HG03439 (cell line): ENCODE measurements around the gene SLC9C1.

Experiments used
- ATAC-seq: cut with Tn5 transposase; IDR thresholded peaks from one replicate; pipeline ENCODE4 v1.9.1; 2021; ENCODE audit warnings: mild to moderate bottlenecking, moderate library complexity; ENCODE audit not compliant: unreplicated experiment

The SLC9C1 gene

GRCh38 chr3:112132975-112133448 lies 161.0 kb downstream of the SLC9C1 start, which contains the start of gene GCSAM:
Gene GCSAM, minus strand, starts transcription at chr3:112133248. Its CDS starts 128 bp downstream, at chr3:112133120.
- peak; percentile 66 for ATAC-seq

- no peak for ATAC-seq
These were observed 161.5 kb downstream of the SLC9C1 start for GRCh38 chr3:112132554-112132953.

DNA sequence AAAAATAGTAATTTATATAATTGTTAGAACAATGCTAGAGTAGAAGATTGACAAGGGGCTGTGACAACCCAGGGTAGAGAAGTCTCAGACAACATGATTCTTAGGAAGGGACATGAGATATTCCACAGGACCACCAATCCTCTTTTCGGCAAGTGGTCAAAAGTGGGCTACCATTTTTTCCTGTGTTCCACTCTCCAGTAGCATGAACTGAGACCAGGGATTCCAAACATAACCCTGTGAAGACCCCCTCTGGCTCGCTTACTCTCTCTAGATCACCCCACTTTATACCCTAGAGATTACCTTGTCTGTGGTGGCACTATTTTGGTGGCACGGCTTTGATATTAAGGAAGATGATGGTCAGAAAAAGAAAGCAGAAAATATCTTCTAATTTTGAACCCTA lies 161.9 kb downstream of the SLC9C1 start:
- ATAC-seq = no peak

GRCh38 chr3:112131111-112131510 lies 162.9 kb downstream of the SLC9C1 start:
- ATAC-seq = no peak

GRCh38 chr3:112130638-112130993 lies 163.4 kb downstream of the SLC9C1 start:
- no peak for ATAC-seq

- ATAC-seq = no peak
These were observed 163.9 kb downstream of the SLC9C1 start for GRCh38 chr3:112129925-112130637.

- no peak for ATAC-seq
These were observed 164.9 kb downstream of the SLC9C1 start for GRCh38 chr3:112128843-112129727.

DNA sequence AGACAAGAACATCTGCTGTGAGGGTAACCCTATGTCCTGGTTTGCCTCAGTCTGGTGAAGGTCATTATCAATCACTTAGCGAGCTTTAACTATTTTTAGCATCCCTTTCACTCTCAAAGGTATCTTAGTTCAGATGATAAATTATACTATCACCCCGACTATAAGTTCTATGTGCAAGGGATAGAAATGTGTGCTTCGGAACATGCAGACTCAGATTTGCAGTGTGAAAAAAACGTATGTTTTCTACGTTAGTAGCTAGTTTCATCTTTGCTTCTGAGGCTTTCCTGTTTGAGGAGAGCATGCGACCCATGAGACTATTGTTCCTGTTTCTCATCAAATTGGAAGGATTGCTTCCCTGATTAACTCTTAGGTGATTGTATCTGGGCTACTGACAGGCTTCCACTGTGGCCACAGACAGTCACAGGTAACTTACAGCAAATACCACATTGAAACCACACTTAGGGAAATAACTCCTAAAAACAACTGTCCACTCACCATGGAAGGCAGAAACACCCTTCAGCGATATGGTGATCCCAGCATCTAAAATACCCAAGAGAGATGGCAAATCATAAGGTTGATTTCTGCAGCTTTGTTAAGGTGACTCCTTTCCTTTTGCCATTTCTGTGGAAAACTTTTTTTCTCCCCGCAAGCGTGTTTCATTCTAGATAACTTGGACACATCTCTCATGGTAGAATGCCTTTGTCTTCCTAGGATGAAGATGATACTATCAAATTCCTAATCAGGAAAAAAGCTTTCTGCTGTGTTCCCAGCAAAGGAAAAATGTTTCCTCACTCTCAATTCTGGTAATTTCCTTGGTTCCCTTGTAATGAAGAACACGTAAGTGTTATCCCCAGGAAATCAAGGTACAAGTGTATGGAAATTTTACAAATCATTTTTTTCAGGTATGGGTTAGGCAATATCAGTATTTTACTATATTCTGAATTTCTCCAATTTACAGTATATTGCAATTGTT lies 166.2 kb downstream of the SLC9C1 start:
- ATAC-seq = no peak

GRCh38 chr3:112126511-112126911 lies 167.5 kb downstream of the SLC9C1 start:
- ATAC-seq = no peak

DNA sequence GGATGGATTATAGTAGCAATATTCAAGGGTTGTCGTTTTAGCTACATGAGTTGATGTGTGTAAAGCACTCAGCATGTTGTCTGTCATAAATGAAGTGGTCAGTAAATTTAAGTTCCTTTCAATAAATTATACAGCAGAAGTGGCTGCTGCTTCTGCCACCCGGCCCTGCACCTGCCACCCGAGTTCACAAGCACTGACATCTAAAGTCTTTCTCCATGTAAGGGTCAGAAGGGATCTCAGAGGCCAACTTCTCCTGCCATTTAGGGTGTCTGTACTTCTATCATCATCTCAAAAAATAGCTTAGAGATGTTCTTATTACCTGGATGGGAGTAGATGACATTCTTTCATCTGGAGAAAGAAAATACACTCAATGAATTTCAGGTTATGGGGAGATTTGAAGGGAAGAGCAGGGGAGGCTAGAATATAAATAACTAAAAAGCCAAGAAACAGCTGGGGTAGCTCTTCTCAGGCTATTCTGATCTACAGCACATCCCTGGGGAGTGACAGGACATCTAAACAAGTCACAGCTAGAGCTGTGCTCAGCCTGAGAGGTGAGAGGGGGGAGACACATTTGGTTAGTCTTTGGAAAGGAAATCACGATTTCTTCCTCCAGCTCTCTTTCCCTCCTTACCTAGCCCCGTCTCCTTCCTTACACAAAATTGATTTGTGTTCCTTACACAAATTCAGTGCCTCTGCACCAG lies 169.0 kb downstream of the SLC9C1 start:
- no peak for ATAC-seq

GRCh38 chr3:112123548-112123947 lies 170.5 kb downstream of the SLC9C1 start:
- ATAC-seq = no peak

DNA sequence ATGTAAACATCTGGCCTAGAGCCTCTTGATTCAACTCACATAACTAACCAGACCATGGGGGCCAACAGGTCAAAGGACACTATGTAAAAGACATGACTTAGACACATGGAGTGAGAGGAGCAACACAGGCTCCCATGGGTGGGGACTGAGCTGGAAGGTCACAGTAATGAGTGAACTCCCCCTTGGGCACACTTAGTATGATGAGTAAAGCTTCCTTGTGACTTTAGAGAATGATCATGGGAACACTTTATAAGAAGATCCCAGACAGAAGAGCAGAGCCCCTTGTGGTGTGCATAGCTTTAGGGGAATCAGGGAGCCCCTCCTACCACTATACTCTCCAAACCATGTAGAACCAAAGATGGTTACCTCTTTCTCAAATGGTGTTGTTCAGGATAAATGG lies 171.1 kb downstream of the SLC9C1 start:
- no peak for ATAC-seq

- no peak for ATAC-seq
These were observed 172.2 kb downstream of the SLC9C1 start for GRCh38 chr3:112121577-112122547.

GRCh38 chr3:112119962-112120836 lies 173.8 kb downstream of the SLC9C1 start:
- ATAC-seq = no peak

DNA sequence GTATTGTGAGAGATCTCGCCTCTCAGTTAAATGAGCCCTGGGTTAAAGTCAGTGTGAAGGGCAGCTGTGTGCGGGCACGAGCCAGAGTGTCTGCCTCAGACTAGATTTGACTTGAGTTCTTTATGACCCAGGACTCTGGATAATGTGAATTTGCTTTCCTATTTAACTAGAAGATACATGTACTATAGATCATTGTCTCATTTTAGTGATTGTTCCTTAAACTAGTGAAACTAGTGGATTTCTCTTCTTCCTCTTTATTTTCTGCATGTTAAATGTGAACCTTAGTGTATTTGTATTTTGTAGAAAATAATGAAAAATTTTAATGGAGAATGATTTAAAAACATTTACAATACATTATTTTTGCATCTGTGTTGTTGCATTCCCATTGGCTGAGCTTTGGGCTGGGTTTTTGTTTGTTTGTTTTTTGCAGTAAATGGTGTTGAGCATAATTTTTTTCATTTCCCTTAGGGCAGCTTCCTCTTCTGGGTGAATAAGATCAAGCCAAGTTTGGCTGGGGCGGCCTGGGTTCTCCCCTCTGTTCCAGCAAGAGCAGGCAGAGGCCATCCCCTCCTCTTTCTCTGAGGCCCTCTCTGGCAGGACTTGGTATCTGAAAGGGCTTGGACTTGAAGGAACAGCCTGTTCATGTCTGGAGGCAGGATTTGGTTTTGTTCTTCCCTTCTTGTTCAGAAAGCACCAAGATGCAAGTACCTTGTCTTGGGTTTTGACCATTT lies 176.0 kb downstream of the SLC9C1 start:
- no peak for ATAC-seq

DNA sequence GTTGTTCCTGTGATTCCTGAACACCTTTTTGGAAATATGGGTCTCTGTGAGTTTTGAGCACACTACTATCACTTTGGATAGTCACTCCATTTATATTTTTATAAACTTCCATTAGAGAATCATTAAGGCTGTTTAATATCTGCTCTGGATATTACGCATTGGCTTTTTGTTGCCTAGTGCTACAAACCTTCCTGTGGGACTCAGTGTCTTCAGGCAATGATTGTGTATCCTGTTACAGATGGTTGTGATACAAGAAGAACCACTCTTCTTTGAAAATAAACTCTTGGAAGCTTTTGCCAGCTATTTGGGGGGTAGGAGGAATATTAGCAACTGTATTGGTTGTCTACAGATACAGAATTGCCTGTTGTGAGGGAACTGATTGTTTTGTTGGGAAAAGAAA lies 176.6 kb downstream of the SLC9C1 start:
- ATAC-seq = no peak

- no peak for ATAC-seq
These were observed 177.2 kb downstream of the SLC9C1 start for GRCh38 chr3:112116748-112117186.
